Adrenal gland (tissue), 5 donors: ENCODE measurements around the gene ABHD3.

ENCODE experiments used
- POLR2A ChIP-seq, 2 donors: fragments of 450-650 bp; IDR thresholded peaks; one replicate each; pipeline ENCODE4 v1.6.1; 2017; ENCODE audit warnings: antibody characterized with exemption in 2 of 2, mild to moderate bottlenecking in 2 of 2, moderate library complexity in 1 of 2
- TF ChIP-seq, protein P1 (sequence below), 6 experiments: fragments of 450-650 bp in 4 of 6; fragments of 200-600 bp in 2 of 6; sonication (generic) in 1 of 6; IDR thresholded peaks; 1 replicate in 5 of 6; 2 replicates in 1 of 6; pipeline versions ENCODE4 v1.5.1 to v1.8.0; 2016 to 2021; ENCODE audit warnings: antibody characterized with exemption in 6 of 6, mild to moderate bottlenecking in 2 of 6, moderate library complexity in 1 of 6
- donor health status: DM: no; HTN: no; CAD: no.

DNA sequence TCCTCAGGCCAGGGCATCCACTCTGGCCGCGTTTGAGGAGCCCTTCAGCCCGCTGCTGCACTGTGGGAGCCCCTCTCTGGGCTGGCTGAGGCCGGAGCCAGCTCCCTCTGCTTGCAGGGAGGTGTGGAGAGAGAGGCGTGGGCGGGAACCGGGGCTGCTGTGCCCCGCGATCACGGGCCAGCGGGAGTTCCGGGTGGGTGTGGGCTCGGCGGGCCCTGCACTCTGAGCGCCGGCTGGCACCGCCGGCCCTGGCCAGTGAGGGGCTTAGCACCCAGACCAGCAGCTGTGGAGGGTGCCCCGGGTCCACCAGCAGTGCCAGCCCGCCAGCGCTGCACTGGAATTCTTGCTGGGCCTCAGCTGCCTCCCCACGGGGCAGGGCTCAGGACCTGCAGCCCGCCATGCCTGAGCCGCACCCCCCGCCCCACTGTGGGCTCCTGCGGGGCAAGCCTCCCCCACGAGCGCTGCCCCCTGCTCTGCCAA lies 1.9 kb upstream of the ABHD3 start:
- TF ChIP-seq, protein P1, sequence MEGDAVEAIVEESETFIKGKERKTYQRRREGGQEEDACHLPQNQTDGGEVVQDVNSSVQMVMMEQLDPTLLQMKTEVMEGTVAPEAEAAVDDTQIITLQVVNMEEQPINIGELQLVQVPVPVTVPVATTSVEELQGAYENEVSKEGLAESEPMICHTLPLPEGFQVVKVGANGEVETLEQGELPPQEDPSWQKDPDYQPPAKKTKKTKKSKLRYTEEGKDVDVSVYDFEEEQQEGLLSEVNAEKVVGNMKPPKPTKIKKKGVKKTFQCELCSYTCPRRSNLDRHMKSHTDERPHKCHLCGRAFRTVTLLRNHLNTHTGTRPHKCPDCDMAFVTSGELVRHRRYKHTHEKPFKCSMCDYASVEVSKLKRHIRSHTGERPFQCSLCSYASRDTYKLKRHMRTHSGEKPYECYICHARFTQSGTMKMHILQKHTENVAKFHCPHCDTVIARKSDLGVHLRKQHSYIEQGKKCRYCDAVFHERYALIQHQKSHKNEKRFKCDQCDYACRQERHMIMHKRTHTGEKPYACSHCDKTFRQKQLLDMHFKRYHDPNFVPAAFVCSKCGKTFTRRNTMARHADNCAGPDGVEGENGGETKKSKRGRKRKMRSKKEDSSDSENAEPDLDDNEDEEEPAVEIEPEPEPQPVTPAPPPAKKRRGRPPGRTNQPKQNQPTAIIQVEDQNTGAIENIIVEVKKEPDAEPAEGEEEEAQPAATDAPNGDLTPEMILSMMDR (IDR thresholded peaks at IDR 0.05) = no peak
- TF ChIP-seq POLR2A (IDR thresholded peaks at IDR 0.05) = no peak
